GM18498 (cell line): Measurements from ENCODE around the gene PYGM.

ENCODE experiments used
- ATAC-seq: cut with Tn5 transposase; IDR thresholded peaks from one replicate; pipeline ENCODE4 v1.9.1; 2021; ENCODE audit warnings: mild to moderate bottlenecking, moderate library complexity; ENCODE audit not compliant: unreplicated experiment

The PYGM gene

DNA sequence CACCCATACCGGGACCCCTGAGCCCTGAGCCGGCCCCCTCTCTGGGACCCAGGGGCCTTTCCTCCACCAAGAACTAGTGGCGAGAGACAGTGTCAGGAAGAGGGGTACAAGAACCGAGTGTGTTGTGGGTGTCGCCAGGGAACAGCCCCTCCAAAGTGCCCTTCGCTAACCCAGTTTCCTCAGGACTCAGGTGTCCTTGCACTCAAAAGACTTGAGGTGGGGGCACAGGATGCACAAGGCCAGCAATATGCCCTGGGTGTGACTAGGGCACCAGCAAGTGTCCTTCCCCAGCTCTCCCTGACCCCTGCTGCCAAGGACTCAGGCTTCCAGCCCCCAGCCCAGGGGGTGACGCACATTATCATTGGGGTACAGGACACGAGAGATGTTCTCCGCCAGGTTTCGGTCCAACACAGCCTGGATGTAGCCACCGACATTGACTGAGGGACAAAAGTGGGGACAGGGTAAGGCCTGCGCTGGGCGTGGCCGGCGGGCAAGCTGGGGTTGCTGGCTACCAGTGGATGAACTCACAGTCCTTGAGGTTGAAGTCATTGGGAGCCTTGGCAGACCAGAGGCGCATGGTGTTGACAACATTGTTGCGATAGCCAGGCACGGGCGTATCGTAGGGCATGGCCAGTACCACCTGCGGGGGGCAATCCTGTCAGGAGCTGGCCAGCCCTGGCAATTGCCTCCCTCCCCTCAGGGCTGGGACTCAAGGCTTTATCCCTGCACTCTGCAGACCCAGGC lies 4.7 kb downstream of the PYGM start:
- no peak for ATAC-seq

DNA sequence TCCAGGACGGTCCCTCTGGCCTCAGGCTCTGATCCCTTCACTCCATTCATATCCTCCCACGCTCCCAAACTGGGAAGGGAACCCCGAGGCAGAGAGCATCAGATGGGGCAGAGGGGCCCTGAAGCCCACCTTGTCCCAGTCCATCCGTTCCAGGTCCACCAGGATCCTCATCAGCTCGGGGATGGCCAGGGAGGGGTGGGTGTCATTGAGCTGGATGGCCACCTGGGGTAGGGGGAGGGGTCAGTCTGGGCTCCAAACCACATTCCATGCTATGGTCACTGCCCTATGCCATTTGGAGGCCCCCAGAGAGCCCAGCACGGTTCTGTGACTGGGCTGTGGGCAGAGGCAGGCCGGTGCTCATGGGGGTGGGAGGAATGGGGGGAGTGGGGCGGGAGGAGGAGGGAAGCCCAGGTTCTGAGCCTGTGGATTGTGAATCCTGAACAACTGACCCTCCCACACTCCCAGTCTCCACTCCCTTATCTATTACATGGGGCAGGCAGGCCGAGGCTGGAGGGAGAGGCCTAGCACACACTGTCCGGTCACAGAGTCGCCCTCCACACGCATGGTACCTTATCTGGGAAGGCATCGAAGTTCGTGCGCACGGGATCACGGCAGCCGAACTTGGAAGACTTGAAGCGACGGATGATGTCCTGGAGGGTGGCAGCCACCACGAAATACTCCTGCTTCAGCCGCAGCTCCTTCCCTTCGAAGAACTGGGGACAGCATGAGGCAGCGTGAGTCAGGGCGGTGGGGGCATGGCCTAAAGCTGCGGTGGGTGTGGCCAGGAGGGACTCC lies 5.5 kb downstream of the PYGM start:
- no peak for ATAC-seq

DNA sequence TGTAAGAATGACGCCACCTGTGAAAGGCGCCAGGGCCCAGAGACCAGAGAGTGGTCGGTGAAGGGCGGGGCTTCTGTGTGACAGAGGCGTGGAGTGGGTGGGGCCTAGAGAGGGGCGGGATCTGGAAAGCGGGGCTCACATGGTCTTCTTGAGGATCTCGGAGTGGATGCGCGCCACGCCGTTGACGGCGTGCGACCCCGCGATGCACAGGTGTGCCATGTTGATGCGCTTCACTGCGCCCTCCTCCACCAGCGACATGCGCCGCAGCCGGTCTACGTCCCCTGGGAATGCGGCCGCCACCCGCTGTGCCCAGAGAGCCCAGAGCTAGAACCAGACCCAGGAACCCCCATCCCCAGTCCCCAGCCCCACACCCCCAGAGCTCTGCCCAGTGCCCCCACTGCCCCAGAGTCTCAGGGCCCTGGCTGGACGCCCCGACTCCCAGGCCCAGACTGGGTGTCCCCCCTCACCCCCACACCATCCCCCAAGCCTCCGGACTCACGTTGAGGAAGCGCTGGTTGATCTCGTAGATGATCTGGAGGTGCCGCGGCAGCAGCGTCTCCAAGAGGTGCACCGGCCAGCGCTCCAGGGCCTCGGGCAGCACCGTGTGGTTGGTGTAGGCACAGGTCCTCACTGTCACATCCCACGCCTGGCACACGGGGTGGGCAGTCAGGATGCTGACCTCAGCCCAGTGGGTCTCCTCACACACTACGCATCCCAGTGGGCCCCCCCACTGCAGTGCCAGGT lies 6.2 kb downstream of the PYGM start:
- no peak for ATAC-seq

DNA sequence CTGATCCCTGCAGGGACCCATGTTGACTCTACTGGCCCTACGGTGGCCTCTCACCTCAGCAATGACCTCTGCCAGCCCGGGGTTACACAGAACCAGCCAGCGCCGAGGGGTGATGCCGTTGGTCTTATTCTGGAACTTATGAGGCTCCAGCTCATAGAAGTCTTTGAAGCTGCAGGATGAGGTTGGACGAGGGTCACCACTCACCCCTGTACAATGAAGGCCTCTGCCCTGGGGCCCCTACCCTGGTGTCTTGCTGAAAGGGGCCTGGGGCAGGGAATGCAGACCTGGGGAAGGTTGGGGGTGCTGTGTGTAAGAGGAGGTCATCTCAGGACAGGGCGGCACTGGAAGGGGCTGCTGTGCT lies 6.8 kb downstream of the PYGM start:
- ATAC-seq: no peak

DNA sequence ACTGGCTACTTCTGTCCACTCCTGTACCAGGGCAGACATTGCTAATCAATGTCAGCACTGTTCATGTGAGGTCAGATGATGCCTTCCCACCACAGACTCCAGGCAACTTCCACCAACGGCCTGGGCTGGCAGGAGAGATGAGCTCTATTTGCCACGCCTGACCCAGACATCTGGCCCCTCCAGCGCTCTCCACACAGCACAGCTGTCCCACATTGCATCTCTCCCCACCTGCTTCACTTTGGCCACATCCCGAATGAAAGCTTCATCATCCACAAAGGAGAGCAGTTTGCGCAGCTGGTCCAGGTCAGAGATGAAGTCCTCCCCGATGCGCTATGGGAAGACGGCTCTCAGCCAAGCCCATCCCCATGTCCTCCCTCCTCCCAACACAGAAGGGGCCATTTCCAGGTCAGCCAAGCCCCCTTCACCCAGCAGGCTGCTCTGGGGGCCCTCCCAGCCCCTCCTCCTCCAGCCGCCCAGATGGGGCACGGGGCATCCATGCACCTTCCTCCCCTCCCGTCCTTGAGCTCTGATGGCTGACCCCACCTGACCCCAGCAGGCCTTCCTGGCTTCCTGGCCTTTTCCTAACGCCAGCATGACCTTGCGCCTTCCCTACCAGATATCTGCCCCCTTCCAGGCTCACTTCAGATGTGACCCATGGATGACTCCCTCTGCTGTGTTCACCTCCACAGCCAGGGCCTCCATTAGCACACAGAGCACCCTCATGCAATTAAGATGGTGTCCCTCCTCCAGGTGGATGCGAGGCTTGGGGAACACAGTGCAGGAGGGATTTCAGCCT lies 7.4 kb downstream of the PYGM start:
- ATAC-seq: no peak

DNA sequence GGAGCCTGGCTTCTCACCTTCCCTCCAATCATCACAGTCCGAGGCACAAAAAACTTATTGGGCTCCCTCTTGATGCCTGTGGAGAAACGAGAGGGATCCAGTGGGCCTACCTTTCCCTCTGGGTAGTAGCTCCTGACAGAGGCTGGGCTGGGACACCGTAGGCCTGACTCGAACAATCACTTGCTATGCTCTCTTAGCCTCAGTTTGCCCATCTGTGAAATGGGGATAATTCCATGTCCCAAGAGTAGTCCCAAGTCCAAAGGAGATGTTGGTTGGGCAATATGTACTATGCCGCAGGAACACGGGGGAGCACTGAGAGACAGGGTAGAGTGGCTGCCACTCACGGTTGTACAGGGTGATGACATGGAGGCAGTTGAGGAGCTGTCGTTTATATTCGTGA lies 8.2 kb downstream of the PYGM start:
- ATAC-seq: no peak

DNA sequence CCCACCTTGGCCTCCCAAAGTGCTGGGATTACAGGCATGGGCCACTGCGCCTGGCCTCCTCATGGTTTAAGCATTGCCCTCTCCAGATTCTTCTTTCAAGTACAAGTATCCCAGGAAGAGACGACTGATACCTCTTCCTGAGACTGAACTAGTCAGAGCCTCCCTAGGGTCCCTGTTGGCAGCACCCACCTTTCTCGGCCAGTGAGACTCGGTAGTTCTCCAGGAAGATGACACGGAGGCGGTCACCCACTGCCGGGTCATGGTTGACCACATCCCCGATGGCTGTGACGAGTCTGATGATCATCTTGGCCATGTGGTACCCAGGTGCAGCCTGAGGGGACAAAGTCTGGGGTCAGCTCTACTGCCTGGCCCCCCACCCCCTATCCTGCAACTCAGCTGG lies 8.6 kb downstream of the PYGM start:
- no peak for ATAC-seq

DNA sequence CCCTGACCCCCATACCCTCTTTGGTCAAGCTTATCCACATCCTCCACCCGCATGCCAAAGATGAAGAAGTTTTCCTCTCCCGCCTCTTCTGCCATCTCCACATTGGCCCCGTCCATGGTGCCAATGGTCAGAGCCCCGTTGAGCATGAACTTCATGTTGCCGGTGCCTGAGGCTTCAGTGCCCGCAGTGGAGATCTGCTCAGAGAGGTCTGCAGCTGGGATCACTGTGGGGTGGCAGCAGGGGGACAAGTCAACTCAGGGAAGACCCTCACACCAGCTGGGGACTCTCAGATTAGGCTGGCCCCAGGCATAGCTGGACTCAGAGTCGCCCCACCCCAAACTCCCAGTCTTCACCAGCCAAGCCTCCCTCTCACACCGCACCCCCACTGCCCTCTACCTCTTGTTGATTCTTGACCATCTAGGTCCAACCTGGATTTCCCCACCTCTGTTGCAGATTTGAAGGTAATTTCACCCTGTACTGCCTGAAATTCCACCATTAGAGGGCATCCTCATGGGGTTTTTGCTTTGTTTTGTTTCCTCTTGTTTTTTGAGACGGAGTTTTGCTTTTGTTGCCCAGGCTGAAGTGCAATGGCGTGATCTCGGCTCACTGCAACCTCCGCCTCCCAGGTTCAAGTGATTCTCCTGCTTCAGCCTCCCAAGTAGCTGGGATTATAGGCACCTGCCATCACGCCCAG lies 9.3 kb downstream of the PYGM start:
- ATAC-seq: no peak

DNA sequence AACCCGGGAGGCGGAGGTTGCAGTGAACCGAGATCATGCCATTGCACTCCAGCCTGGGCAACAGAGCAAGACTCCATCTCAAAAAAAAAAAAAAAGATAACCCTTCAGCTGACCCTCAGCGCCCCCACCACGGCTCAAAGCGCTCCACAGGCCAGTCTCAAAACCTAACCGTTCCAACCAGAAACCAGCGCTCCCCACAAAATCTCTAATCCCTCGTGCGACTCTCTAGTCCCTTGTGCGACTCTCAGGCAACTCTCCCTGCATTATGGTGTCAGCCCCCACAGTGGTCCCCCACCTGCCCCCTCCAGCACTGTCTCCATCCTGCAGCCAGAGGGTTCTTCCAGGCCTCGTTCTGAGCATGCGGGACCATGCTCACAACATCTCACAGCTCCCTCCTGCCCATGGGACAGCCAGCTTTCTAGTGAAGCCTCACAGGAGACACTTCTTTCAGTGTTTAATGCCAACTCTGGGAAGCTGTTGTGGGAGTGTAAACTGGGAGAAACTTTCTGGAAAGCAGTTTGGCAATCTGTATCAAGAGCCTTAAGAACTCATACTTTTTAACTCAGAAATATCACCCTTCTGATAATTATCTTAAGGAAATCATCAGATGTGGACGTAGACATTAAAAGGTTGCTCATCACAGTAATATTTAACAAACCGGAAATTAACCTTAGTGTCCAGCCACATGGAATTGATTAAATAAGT lies 11.7 kb downstream of the PYGM start:
- no peak for ATAC-seq

DNA sequence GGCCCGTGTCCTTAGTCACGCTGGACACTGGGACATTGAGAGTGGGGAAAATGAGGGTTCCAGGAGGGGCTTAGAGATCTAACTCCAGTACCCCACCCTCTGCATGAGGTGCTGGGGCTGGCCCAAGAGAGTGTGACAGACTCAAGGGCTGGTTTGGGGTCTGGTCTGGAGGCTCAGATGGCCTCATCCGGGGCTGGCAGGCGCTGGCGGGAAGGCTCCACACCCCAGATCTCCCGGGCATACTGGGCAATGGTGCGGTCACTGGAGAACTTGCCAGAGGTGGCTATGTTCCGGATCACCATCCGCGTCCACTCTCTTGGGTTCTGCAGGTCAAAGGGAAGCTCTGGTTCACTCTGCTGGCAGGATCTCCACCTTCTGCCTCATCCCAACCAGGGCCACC lies 13.3 kb downstream of the PYGM start:
- no peak for ATAC-seq

DNA sequence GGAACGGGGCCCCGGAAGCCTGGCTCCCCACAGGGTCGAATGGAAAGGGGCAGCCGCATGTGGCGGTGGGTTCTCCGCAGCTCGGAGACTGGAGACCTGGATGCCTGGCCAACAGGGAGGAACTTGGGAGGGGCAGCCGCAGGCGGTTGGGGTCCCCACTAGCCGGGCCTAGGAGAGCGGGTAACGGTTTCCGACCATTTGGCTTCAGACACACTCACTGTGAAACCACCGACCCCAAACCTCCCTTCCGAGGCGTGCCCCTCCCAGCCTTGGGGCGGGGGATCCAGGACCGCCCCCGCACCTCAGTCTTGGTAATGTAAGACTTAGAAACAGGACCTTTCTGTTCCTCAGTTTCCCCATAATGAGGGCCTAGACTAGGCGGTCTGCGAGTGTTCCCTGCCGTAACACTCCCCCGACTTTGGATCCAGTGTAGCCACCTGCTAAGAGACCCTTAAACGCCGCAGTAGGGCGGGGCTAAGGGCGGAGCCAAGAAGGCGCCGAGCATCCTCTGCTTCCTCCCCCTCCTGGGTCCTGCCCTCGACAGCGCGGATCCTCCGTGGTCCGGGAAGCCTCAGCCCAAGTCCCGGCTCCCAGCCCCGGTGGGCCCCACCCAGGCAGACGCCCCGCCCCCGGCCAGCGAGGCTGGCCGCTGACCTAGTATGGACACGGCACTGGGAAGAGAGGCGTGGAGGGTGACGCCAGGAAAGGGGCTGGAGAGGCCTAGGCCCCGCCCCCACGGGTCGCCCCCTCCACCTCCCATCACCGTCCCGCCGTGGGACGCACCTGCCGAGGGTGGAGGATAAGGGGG lies 14.0 kb downstream of the PYGM start:
- ATAC-seq: no peak

DNA sequence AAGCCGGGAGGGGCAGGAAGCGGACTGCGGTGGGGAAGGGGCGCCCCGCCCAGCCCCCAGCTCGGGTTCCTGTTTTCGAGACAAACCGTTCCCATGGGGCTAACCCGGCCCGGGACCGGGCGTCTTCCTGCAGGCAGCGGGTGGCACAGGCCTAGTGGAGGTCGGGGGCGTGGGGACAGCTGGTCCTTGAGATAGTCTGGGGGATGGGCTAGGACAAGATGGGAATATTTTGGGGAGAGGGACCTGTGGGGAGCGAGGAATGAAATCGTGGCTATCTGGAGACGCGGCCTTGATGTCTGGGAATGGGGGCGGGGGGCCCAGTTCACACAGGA lies 14.6 kb downstream of the PYGM start:
- no peak for ATAC-seq

DNA sequence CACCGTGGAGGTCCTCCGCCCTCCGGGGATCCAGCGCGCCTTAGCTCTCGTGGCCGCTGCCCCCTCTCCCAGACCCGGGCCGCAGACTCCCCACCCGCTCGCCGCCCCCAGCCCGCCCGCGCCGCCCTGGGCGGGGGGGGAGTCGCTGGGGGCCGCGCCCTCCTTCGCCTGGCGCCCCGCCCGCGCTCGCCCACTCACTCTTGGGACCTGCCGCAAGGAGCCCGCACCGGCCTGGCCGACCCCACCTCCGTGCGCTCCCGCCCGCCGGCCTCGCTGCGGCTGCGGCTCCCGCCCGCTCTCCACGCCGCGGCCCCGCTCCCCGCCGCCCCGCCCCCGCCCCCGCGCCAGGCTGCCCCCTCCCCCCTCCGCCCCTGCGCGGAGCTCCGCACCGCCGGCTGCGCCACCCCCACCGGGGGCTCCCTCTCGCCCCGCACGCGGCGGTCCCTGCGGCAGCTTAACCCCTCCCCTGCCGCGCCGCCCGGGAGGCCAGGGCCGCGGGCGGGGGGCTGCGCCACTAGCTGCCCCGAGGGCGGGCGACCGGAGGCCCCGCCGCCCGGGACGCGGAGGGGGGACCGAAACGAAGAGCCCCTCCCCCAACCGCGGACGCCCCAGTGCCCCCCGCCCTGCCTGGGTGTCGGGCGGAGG lies 15.1 kb downstream of the PYGM start:
- ATAC-seq: no peak

DNA sequence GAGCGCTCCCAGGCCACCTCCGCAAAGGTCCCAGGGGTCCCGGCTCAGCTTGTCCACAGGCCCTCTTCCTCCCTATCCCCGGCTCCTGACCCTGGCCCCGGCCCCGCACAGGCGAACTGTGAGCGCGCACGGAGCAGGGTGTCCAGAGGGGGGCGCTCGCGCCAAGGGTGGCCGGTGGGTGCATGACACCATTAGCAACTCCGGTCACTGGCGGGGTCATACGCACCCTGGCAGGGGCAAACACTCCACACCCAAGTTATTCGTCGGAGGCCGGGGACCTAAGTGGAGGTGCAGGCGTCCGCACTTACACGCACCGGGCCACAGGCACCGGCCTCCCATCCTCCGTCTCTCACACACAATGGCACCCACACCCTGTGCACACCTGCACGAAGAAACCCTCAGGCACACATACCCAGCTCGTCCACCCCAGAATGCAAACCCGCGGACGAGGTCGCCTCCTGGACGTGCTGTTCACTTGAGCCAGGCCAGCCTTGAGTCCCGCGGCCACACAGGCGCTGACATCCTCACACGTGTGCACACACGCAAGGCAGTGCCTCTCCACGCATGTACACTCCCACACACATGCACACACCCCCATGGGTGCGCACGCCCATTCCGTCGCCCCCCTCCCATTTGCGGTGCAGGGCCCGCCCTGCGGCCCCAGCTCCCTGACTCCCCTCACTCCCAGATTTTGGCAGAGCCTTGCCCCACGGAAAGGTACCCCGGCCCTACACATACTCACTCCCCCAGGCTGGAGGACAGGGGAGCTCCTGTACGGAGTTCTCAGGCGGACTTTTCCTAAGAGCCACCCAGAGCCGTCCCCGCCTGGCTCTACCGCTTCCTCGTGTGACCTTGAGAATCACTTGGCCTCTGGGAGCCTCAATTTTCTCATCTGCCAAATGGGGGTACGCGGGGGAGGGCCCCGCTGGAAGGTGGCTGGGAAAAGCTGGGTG lies 15.9 kb downstream of the PYGM start, which contains the start of gene RASGRP2:
TSS of gene RASGRP2 (minus strand) at position 552 of the 953 bp plus-strand sequence. CDS start 1,276 bp downstream, outside the sequence.
- no peak for ATAC-seq

DNA sequence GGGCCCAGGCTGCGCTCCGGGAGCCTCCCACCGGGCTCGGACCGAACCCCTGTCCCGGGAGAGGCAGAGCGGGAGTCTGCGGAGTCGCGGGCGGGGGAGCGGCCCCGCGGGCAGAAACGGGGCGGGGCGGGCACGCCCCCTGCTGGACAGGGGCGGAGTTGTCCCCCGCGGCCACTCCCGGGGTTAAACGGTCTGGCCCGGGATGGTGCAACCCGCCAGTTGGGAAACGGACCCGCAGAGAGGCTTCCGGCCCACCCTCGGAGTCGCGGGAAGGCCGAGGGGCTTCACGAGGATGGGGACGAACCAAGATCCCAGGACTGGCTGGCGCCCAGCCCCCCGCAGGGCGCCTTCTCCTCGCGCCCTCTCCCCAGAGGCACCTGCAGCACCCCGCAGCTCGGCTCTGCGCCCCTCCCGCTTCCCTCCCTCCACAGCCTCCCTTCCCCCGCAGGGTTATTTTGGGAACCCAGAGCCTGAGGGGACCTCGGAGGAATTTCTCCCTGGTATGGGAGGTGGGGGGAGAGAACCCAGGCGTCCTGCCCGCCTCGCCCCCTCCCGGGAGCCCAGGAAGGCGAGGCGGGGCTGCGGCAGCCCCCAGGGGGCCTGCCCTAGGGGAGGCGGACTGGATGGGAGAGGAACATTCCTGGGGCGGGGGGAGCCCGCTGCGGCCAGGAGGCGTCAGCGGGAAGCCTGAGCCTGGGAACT lies 16.7 kb downstream of the PYGM start:
- ATAC-seq: no peak

DNA sequence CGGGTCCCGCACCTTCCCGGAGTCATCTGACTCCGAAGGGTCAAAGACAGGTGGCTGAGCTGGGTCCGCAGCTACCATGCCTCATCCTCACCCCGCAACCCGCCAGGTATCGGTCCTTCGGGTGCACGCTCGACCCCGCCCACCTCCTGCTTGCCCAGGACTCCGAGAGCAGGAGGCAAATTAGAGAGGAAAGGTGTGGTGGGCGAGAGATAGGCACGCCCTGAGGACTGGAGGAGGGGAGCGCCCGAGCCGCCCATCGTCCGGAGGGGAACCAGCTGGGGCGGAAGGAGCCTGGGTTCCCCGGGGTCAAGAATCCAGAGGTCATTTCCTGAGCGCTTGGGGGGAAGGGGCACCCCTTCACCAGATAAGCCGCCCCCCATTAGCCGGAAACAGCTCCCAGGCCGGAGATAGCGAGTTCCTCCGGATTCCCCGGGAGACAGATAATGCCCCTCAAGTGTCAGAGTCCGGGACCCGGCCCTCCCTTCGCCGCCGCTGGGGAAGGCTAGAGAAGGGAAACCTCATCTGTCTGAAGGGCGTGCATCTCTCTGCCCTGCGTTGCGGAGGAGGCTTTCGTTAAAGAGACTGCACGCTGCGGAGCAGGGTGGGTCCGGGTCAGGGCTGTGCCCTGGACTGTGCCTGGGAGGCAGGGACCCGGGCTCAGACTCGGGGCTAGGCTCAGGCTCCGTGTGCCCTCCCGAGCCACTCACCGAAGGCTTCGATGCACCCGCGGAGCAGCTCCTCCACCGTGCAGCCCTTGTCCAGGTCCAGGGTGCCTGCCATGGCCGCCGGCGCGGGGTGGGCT lies 17.5 kb downstream of the PYGM start:
- ATAC-seq: no peak
